K562 (cell line): ENCODE results near the gene NPFF. TPM values are rescaled to one million over a fixed set of nuclear protein-coding genes. Genes with fewer than 3 reads are reported as not detected.

Source experiments
- ARID4B ChIP-seq: sonication (generic); formaldehyde crosslinking; IDR thresholded peaks from 2 replicates; pipeline ENCODE4 v1.8.0; 2022; ENCODE audit warnings: mild to moderate bottlenecking, missing genetic modification reagents
- CAMTA2 ChIP-seq: fragments of 250-450 bp; sonication (Bioruptor Pico); conservative IDR thresholded peaks from 2 replicates; pipeline ENCODE4 v1.5.1; 2022
- CEBPB ChIP-seq: fragments of 450-650 bp; IDR thresholded peaks from 2 replicates; pipeline ENCODE4 v1.6.1; 2016; ENCODE audit warnings: missing genetic modification characterization, missing compliant biosample characterization
- CLOCK ChIP-seq: fragments of 250-450 bp; sonication (Bioruptor Pico); IDR thresholded peaks from 2 replicates; pipeline ENCODE4 v1.4.0; 2020; ENCODE audit warnings: mild to moderate bottlenecking, moderate library complexity, borderline replicate concordance
- FOXA3 ChIP-seq, 2 experiments: fragments of 450-650 bp in 1 of 2; sonication (generic) in 1 of 2; formaldehyde crosslinking; IDR thresholded peaks in 1 of 2; conservative IDR thresholded peaks in 1 of 2; 2 replicates each; pipeline versions ENCODE4 v1.4.0 to v1.8.0; 2020 to 2022; ENCODE audit warnings: mild to moderate bottlenecking in 2 of 2, missing genetic modification reagents in 1 of 2
- FOXK2 ChIP-seq, 2 experiments: fragments of 450-650 bp; IDR thresholded peaks in 1 of 2; conservative IDR thresholded peaks in 1 of 2; 2 replicates each; pipeline ENCODE4 v1.6.1; 2016; ENCODE audit warnings: low read depth in 2 of 2, mild to moderate bottlenecking in 1 of 2
- HMGN3 ChIP-seq: IDR thresholded peaks from 2 replicates; pipeline ENCODE4 v1.6.1; 2011; ENCODE audit warnings: borderline replicate concordance, low read depth, mild to moderate bottlenecking, mixed read lengths, low read length; ENCODE audit not compliant: insufficient read length; ENCODE audit errors: extremely low read depth
- KDM2B ChIP-seq: fragments of 250-450 bp; sonication (Bioruptor Pico); IDR thresholded peaks from 2 replicates; pipeline ENCODE4 v1.8.0; 2021; ENCODE audit warnings: mild to moderate bottlenecking, moderate library complexity
- KLF13 ChIP-seq: fragments of 450-650 bp; IDR thresholded peaks from 2 replicates; pipeline ENCODE4 v1.6.1; 2016; ENCODE audit warnings: missing genetic modification characterization, low read depth, mild to moderate bottlenecking, missing compliant biosample characterization, moderate library complexity, borderline replicate concordance
- NFXL1 ChIP-seq: fragments of 450-650 bp; formaldehyde crosslinking; IDR thresholded peaks from 2 replicates; pipeline ENCODE4 v1.4.0; 2021; ENCODE audit warnings: mild to moderate bottlenecking
- NR2F6 ChIP-seq: fragments of 450-650 bp; formaldehyde crosslinking; IDR thresholded peaks from 2 replicates; pipeline ENCODE4 v1.4.0; 2020; ENCODE audit warnings: mild to moderate bottlenecking
- SMAD3 ChIP-seq: fragments of 450-650 bp; formaldehyde crosslinking; conservative IDR thresholded peaks from 2 replicates; pipeline ENCODE4 v1.4.0; 2020; ENCODE audit warnings: mild to moderate bottlenecking
- TBP ChIP-seq: optimal IDR thresholded peaks from 2 replicates; pipeline ENCODE3; 2011; ENCODE audit warnings: low read depth, low read length, improper control_type of control experiment
- ZKSCAN1 ChIP-seq: fragments of 150-350 bp; IDR thresholded peaks from 2 replicates; pipeline ENCODE4 v1.6.1; 2016; ENCODE audit warnings: low read depth, low read length
- ZNF224 ChIP-seq: sonication (generic); formaldehyde crosslinking; IDR thresholded peaks from 2 replicates; pipeline ENCODE4 v1.8.0; 2022; ENCODE audit warnings: mild to moderate bottlenecking, missing genetic modification reagents
- ZNF778 ChIP-seq: fragments of 450-650 bp; formaldehyde crosslinking; IDR thresholded peaks from 2 replicates; pipeline ENCODE4 v1.4.0; 2020; ENCODE audit warnings: mild to moderate bottlenecking, moderate library complexity
- polyA plus RNA-seq, 8 experiments: library from polyadenylated mRNA; depleted of rRNA in 4 of 8; stranded (reverse) in 5 of 8; unstranded in 3 of 8; fragments of >200 nt; fragmentation: Nextera tagmentation in 2 of 8; fragmentation: Illumina TruSeq in 1 of 8; extraction: Ambion mirVana in 2 of 8; extraction: Trizol in 1 of 8; gene quantifications; 2 replicates each; pipeline versions ENCODE4 v1.2.1 to v1.2.3, GENCODE V29; 2011 to 2014; ENCODE audit warnings: inconsistent platforms in 1 of 8, missing spikeins in 1 of 8
- total RNA-seq, 7 experiments: library from RNA; depleted of rRNA in 6 of 7; stranded (reverse); fragments of >200 nt in 6 of 7; fragmentation: Illumina TruSeq in 2 of 7; extraction: Trizol in 2 of 7; gene quantifications; 2 replicates each; pipeline versions ENCODE4 v1.2.1 to v1.2.3, GENCODE V29; 2011 to 2021; ENCODE audit warnings: low replicate concordance in 1 of 7
- TF ChIP-seq, protein P1 (sequence below), 2 experiments: fragments of 200-800 bp in 1 of 2; sonication (Bioruptor generic) in 1 of 2; sonication (generic) in 1 of 2; formaldehyde crosslinking in 1 of 2; IDR thresholded peaks in 1 of 2; conservative IDR thresholded peaks in 1 of 2; 2 replicates each; pipeline versions ENCODE4 v1.5.0 to v1.6.1; 2016 to 2020; ENCODE audit warnings: missing compliant biosample characterization in 1 of 2, missing genetic modification characterization in 1 of 2, missing genetic modification reagents in 1 of 2

The NPFF gene
- total and polyA plus RNA-seq, 9 of the 15 experiments (the other 6 are each of a cell fraction or from before 2014, with no cell fraction given) = 0.15 to 1.2 (median 0.55) TPM; not detected in 6

- TF ChIP-seq ARID4B (CRISPR knock-in tag) (peak; percentile 57; the same call in 1 of the 2 replicates), SMAD3 (peak; percentile 84), NR2F6 (CRISPR knock-in tag) (peak; percentile 89; the same call in 1 of the 2 replicates), ZNF778 (CRISPR knock-in tag) (no peak), KDM2B (CRISPR knock-in tag) (peak; percentile 3; the same call in 1 of the 2 replicates), FOXK2 (conservative IDR thresholded peaks at IDR 0.05 in 1 of 2, IDR thresholded peaks at IDR 0.05 in 1 of 2; ENCODE audit: low read depth in 2 of 2) (peak in 1 of 2 experiments; percentile 31; a peak in 2 of 4 replicates), CAMTA2 (CRISPR knock-in tag) (no peak), TBP (peak; percentile 75), FOXA3 (CRISPR knock-in tag; conservative IDR thresholded peaks at IDR 0.05 in 1 of 2, IDR thresholded peaks at IDR 0.05 in 1 of 2) (0 out of 4 replicates have a peak, but pooled peaks of 1 of the 2 experiments have one; percentile 6), NFXL1 (0 out of 2 replicates have a peak, but pooled peaks have one; percentile 20), CLOCK (CRISPR knock-in tag) (peak; percentile 82; the same call in 1 of the 2 replicates), HMGN3 (peak; percentile 71), KLF13 (tag) (peak; percentile 40; the same call in 1 of the 2 replicates), CEBPB (tag) (no peak), ZNF224 (no peak), ZKSCAN1 (0 out of 2 replicates have a peak, but pooled peaks have one; percentile 11)
- TF ChIP-seq, protein P1, sequence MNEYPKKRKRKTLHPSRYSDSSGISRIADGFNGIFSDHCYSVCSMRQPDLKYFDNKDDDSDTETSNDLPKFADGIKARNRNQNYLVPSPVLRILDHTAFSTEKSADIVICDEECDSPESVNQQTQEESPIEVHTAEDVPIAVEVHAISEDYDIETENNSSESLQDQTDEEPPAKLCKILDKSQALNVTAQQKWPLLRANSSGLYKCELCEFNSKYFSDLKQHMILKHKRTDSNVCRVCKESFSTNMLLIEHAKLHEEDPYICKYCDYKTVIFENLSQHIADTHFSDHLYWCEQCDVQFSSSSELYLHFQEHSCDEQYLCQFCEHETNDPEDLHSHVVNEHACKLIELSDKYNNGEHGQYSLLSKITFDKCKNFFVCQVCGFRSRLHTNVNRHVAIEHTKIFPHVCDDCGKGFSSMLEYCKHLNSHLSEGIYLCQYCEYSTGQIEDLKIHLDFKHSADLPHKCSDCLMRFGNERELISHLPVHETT (CRISPR knock-in tag; conservative IDR thresholded peaks at IDR 0.05 in 1 of 2, IDR thresholded peaks at IDR 0.05 in 1 of 2) = peak in 1 of 2 experiments; percentile 95; a peak in 2 of 4 replicates
These were observed 6.3 kb downstream of the NPFF start, which contains the start of gene TARBP2 (continued) for GRCh38 chr12:53500776-53501614.
